GM12878 (cell line): Measurements from ENCODE around the gene TFDP1.

ENCODE experiments used
- ETV6 ChIP-seq, 2 experiments: fragments of 450-650 bp in 1 of 2; IDR thresholded peaks in 1 of 2; conservative IDR thresholded peaks in 1 of 2; 2 replicates each; pipeline ENCODE4 v1.6.1; 2014; ENCODE audit warnings: antibody characterized with exemption in 1 of 2, borderline replicate concordance in 1 of 2, low read depth in 1 of 2, mild to moderate bottlenecking in 1 of 2, moderate library complexity in 1 of 2
- RAD51 ChIP-seq: fragments of 450-650 bp; IDR thresholded peaks from 2 replicates; pipeline ENCODE4 v1.6.1; 2016; ENCODE audit warnings: moderate library complexity, mild to moderate bottlenecking, inconsistent platforms
- TF ChIP-seq, protein P1 (sequence below): IDR thresholded peaks from 2 replicates; pipeline ENCODE4 v1.6.1; 2012; ENCODE audit warnings: low read length, inconsistent platforms

DNA sequence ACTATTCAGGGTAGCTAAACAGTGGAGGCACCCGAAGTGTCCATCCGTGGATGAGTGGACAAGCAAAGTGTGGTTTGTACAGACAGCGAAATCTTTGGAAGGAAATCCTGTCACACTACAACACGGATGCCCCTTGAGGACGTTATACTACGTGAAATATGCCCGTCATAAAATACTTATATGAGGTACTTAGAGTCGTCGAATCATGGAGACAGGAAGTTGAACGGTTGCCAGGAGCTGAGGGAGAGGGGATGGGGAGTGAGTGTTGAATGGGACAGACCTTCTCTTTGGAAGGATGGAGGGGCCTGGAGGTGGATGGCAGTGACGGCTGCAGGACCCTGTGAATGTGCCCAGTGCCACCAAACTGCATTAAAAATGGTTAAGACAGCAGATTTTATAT lies 61.8 kb downstream of the TFDP1 start:
- no peak for TF ChIP-seq RAD51
- TF ChIP-seq ETV6 (conservative IDR thresholded peaks at IDR 0.05 in 1 of 2, IDR thresholded peaks at IDR 0.05 in 1 of 2; ENCODE audit: borderline replicate concordance in 1 of 2, low read depth in 1 of 2), result no peak
- TF ChIP-seq, protein P1, sequence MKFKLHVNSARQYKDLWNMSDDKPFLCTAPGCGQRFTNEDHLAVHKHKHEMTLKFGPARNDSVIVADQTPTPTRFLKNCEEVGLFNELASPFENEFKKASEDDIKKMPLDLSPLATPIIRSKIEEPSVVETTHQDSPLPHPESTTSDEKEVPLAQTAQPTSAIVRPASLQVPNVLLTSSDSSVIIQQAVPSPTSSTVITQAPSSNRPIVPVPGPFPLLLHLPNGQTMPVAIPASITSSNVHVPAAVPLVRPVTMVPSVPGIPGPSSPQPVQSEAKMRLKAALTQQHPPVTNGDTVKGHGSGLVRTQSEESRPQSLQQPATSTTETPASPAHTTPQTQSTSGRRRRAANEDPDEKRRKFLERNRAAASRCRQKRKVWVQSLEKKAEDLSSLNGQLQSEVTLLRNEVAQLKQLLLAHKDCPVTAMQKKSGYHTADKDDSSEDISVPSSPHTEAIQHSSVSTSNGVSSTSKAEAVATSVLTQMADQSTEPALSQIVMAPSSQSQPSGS, result no peak
